GM18505 (cell line): ENCODE data around the gene NRSN2.

Experiments used
- ATAC-seq: cut with Tn5 transposase; IDR thresholded peaks from one replicate; pipeline ENCODE4 v1.9.1; 2021; ENCODE audit not compliant: unreplicated experiment
- POLR2A ChIP-seq: IDR thresholded peaks from 4 replicates; pipeline ENCODE4 v1.6.1; 2011; ENCODE audit warnings: borderline replicate concordance; ENCODE audit not compliant: insufficient read depth, insufficient read length; ENCODE audit errors: extremely low read depth

Gene NRSN2, protein sequence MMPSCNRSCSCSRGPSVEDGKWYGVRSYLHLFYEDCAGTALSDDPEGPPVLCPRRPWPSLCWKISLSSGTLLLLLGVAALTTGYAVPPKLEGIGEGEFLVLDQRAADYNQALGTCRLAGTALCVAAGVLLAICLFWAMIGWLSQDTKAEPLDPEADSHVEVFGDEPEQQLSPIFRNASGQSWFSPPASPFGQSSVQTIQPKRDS

GRCh38 chr20:346640-347316 is at the start of gene NRSN2:
Gene NRSN2, plus strand, starts transcription at chr20:347111. Its CDS starts 2,533 bp downstream, at chr20:349644.
- ATAC-seq = peak; percentile 33
- TF ChIP-seq POLR2A = peak; percentile 47

- peak; percentile 70 for TF ChIP-seq POLR2A
- peak; percentile 19 for ATAC-seq
These were observed 48.8 kb upstream of the NRSN2 start for GRCh38 chr20:297925-298775.

DNA sequence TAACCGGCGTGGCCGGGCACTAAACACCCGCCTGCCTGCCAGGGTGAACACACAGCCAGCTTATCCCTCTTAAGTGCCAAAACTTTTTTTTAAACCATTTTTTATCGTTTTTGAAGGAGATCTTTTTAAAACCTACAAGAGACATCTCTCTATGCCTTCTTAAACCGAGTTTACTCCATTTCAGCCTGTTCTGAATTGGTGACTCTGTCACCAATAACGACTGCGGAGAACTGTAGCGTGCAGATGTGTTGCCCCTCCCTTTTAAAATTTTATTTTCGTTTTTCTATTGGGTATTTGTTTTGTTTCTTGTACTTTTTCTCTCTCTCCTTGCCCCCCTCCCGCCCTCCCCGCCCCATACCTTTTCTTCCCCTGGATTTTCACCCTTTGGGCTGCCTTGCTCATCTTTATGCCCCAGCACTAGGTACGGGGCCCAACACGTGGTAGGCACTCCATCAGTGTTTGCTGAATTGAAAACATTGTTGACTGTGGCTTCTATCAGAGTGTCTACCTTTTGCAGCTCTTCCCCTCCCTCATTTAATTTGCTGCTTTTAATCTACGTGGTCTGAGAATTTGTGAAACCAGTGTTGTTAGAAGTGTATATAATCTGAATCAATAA is 48.0 kb upstream of the NRSN2 start:
- no peak for TF ChIP-seq POLR2A
- no peak for ATAC-seq

DNA sequence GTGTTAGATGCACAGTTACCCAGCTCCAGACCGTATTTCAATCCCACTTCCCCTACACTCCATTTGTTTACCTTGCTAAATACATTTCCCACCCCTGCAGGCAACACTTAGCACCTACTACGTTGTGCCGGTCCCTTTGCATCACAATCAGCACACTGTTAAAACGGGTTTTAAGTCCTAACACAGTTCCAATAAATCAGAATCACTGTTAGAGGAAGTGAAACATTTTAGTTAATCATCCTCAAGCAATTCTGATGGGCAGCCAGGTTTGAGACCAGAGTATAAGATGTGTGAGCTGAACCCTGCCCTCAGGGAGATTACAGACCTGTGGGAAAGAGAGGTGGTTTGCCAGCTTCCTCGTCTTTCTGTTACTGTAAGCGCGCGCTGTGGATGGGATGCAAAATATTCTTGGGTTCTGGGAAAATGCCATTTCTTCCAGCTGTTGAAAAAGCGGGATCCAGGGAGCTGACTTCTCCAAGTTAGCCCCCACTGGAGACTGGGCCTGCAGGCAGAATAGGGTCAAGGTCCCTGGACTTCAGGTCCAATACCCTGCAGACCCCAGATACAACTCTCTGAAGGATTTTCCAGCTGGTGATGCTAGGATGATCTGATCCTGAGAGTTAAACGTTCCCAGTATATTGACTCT is 46.4 kb upstream of the NRSN2 start:
- no peak for TF ChIP-seq POLR2A
- no peak for ATAC-seq

DNA sequence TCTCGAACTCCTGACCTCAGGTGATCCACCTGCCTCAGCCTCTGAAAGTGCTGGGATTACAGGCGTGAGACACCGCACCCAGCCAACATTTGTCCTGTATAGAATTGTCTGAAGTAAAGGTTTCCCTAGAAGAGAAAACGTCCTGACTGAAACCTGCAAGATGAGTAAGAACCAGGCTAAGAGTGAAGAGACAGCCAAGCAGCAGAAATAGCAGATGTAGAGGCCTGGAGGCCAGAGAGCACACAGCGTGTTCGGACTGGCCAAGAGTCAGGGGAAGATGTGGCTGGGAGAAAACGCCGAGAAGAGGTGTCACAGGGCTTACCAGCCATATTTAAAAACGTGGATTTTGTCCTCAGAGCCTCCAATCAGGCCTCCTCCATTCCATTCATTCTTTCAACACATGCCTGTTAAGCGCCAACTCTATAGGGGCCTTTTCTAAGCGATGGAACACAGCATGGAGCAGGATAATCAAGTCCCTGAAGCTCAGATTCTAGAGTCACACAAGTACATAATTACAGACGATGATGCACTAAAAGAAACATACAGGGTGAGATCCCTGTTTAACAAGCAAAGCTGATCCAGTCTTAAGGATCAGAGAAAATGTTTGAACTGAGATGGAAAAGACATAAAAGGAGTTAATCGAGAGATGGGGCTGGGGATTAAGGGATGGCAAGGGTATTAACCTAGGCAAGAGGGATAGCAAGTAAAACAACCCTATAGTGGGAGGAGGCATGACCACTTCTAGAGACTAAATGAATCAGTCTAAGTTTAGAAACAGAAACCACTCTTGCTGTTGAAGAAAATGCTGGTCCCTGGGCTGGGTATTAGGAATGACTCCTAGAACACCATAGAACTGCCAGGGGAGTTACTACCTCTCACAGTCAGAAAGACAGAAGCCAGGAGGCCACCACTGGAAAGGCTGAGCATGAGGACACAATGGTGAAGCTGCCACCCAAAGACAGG is 44.7 kb upstream of the NRSN2 start:
- TF ChIP-seq POLR2A = no peak
- no peak for ATAC-seq

DNA sequence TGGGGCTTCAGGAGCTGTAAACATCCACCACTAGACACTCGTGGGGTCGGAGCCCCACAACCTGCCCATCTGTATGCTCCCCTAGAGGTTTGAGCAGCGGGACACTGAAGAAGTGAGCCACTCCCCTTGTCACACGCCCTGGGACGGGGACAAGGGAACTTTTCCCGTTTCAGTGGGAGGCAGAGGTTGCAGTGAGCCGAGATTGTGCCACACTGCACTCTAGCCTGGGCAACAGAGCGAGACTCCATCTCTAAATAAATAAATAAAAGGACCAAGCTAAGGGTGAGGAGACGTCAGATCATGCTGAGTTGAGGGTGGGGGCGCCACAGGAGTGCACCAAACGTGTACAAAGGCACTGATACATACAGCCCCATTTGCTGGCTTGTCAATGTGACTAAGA is 41.2 kb upstream of the NRSN2 start:
- no peak for TF ChIP-seq POLR2A
- ATAC-seq = no peak

- no peak for TF ChIP-seq POLR2A
- ATAC-seq = no peak
These were observed 38.4 kb upstream of the NRSN2 start for GRCh38 chr20:308427-309038.

DNA sequence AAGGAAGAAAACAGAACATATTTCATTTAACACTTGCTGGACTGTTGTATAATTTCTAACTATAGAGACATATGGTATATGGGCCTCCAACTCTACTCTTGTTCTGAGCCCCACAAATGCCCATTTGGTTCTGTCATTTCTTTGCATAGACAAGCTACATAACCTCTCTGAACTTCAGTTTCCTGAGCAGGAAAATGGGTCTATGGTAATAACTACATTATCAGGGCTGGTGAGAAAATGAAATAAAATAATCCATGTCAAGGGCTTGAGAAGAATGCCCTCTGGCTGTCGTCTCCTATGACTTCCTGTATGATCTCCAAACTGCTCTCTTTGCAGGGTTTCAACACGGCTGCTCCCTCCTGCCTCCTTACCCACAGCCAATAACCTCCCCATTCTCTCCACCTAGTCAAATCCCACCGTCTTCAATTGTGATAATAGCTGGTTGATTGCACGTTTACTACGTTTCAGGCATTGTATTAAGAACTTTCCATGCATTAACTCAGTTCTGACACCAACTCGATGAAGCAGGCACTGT is 37.5 kb upstream of the NRSN2 start:
- ATAC-seq = no peak
- no peak for TF ChIP-seq POLR2A

GRCh38 chr20:309841-310644 is 36.9 kb upstream of the NRSN2 start:
- TF ChIP-seq POLR2A = no peak
- peak; percentile 98 for ATAC-seq

GRCh38 chr20:310645-311044 is 36.3 kb upstream of the NRSN2 start:
- TF ChIP-seq POLR2A = no peak
- ATAC-seq = no peak

DNA sequence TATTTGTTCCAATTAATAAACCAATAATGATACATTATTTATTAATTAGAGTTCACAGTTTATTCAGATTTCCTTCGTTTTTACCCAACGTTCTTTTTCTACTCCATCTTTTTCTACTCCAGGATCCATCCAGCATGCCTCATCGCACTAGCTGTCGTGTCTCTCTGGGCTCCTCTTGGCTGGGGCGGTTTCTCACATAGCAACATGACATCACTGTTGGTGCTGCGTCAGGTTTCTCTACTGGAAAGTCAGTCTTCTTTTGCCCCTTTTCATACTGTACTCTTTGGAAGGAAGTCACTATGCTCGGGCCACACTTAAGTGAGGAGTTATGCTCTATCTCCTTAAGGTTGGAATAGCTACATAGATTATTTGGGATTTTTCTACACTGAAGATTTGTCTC is 35.3 kb upstream of the NRSN2 start:
- TF ChIP-seq POLR2A = no peak
- no peak for ATAC-seq
